ENCODE measurements around the gene JAML.

- TF ChIP-seq CTCF (conservative IDR thresholded peaks at IDR 0.05 in 1 of 2, IDR thresholded peaks at IDR 0.05 in 1 of 2; ENCODE audit: low read depth in 1 of 2, low read length in 2 of 2) (no peak), EZH2 (IDR thresholded peaks at IDR 0.05; ENCODE audit: low read length, missing control alignments) (no peak)
Observed at GRCh38 chr11:118172356-118172755, 52.5 kb downstream of the JAML start.

Data from fibroblast of lung (primary cell).